GM12891 (cell line): ENCODE data around the gene OSBP2.

Experiments
- PAX5 ChIP-seq: IDR thresholded peaks from 2 replicates; pipeline ENCODE4 v1.6.1; 2011; ENCODE audit warnings: low read length, moderate library complexity, mild to moderate bottlenecking; ENCODE audit not compliant: insufficient read depth, severe bottlenecking
- POLR2A ChIP-seq: IDR thresholded peaks from 2 replicates; pipeline ENCODE4 v1.6.1; 2011; ENCODE audit warnings: low read depth, low read length, control low read depth
- POLR2AphosphoS5 ChIP-seq: IDR thresholded peaks from 2 replicates; pipeline ENCODE4 v1.6.1; 2011; ENCODE audit warnings: low read depth, low read length, control low read depth
- POU2F2 ChIP-seq: IDR thresholded peaks from 2 replicates; pipeline ENCODE4 v1.6.1; 2011; ENCODE audit warnings: low read depth, mild to moderate bottlenecking, control low read depth, low read length, moderate library complexity
- SPI1 ChIP-seq: IDR thresholded peaks from 2 replicates; pipeline ENCODE4 v1.6.1; 2011; ENCODE audit warnings: low read depth, low read length, control low read depth
- TAF1 ChIP-seq: IDR thresholded peaks from 2 replicates; pipeline ENCODE4 v1.6.1; 2011; ENCODE audit warnings: low read depth, low read length, control low read depth

- TF ChIP-seq POLR2AphosphoS5 (no peak), PAX5 (no peak), POLR2A (no peak), TAF1 (no peak), POU2F2 (no peak), SPI1 (no peak)
Measured at GRCh38 chr22:30905696-30906341, 211.1 kb downstream of the OSBP2 start.
